Fibroblast of skin of scalp (primary cell): ENCODE measurements around the gene EXOC4.
A peak's percentile ranks its signal among the peaks of the same experiment; 100 is the strongest.

ENCODE experiments used
- DNase-seq: peaks from one replicate; pipeline ENCODE4 v3.0.0-alpha.2; 2013

Gene EXOC4

DNA sequence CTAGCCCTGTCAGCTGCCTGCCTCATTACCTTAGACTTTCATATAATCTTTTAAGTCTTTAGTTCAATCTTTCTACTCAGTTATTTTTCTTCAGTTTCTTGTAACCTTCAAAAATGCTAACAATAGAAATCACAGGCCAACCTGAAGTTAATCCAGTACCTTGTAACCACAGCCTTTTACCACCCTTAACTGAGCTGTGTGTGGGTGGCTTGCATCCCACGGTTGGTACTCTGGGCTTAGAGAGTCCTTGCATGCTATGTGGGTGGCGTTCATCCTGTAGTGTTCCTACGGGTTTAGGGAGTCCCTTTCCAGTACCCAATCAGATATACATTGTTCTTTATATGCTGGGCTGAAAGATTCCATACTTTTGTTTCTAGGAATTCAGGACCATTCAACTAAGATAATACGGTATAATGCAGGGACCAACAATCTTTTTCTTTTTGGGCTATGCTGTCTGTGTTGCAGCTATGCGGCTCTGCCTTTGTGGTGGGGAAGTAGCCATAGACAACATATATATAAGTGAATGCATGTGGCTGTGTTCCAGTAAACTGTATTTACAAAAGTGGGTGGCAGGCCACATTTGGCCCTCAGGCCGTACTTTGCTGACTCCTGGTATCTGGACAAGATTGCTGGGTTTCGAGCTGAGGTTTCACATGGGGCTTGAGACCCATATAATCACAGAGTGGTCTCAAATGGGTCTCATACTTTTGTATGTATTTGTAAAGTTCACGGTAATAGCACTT lies 593.5 kb downstream of the EXOC4 start:
- DNase-seq = no peak

GRCh38 chr7:133850497-133851280 lies 597.8 kb downstream of the EXOC4 start:
- DNase-seq = no peak

DNA sequence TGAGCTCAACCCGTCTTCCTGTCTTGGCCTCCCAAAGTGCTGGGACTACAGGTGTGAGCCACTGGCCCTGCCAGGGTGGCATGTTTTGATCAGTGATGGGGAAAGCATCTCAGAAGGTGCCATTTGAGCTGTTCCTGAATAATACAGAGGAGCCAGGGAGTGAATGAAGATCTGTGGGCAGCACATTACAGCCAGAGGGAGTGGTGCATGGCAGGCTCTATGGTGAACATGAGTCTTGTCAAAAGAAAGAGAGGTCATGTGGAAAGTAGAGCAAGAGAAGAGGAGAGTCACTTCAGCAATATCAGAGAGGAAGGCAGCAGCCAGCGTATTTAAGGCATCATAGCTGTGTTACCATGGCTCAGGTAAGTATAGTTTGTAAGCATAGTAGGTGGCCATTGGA lies 598.5 kb downstream of the EXOC4 start:
- DNase-seq = no peak

DNA sequence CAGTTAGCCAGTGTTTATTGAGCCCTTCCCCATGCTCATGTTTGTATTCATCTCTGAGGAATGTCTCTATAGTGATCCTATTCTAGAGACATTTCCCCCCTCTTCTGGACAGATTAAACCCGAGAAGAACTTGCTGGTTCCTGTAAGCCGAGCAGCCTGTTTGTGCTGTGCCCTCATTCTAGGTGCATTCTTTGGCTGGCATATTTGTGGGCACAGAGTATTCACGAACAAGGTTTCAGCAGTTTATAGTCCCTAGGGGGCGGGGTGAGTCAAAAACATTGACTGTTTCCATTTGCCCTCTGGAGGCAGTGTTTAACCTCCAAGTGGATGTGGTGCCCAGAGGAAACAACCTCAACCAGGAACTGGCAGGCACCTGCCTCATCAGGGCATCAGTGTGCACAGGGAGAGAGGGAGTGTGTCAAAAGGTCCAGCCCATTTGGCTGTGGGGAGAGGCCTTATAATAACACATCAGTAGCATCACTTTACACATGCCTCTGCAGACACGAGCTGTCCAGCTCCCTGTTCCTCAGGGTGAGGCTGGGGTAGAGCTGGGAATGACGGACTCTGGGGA lies 600.9 kb downstream of the EXOC4 start:
- peak; percentile 95 for DNase-seq

DNA sequence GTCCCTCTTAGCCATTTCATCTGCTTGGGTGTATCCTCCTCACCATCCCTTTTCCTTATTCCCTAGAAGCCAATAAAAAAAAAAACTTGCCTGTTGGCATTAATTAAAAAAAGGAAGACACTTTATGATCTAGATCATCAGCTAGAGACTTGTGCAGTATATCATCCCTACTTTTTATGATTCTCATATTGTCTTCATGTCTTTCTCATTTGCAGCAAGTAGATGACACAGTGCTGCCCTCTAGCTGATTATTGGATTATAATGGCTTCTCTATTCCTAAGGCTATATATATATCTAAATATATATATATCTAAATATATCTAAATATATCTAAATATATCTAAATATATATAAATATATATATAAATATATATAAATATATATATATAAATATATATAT lies 601.9 kb downstream of the EXOC4 start:
- DNase-seq = peak; percentile 79

DNA sequence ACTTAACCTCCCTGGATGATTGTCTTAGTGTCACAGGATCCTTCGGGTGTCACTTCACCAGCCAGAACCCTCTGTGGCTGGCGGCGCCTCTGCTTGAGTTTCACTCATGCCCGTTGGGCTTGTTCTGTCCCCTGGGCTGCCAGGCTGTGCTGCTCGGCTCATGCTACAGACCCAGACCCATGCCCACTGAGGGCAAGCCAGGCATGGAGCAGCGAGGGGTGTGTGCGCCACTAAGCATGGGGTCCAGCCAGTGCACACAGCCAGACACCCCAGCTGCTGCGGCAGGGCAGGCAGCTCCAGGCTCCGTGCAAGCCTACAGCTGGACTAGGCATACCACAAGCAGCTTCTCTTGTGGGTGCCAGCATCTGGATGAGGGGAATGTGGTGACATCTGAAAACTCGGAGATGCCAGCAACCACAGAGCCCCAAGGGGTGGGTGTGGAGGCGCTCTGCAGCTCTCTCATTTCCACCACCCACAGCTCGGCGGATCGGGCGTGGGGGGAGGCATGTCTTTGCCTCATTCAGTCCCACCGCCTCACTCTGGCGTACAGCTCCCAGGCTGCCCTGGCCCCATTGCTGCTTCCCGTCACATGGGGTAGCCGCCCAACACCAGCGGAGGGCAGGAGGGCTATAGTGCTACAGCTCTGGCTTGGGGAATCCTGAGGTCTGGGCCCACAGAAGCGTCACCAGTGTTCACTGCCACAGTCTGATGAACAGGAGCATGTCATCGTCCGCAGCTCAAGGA lies 604.7 kb downstream of the EXOC4 start:
- DNase-seq = peak; percentile 34

- no peak for DNase-seq
These were observed 605.4 kb downstream of the EXOC4 start for GRCh38 chr7:133858311-133858710.

DNA sequence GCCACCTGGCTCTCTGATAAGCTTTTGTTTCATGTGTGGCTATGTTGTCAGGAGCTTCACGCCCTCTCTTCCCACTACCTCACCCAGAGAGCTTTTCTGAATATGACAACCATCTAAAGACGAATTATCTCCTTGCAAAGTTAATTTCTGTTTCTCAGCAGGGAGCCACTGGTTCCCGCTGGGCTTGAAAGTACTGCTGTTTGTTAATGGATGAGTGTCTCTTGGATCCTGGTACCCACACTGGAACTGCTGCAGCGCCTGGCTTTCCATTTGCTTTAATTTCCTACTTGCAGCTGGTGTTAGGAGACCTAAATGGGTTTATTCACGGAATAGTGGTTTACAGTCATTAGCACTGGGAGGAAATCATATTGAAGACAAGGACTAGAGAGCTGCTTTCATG lies 606.4 kb downstream of the EXOC4 start:
- no peak for DNase-seq

- DNase-seq = no peak
These were observed 607.1 kb downstream of the EXOC4 start for GRCh38 chr7:133859871-133860450.

DNA sequence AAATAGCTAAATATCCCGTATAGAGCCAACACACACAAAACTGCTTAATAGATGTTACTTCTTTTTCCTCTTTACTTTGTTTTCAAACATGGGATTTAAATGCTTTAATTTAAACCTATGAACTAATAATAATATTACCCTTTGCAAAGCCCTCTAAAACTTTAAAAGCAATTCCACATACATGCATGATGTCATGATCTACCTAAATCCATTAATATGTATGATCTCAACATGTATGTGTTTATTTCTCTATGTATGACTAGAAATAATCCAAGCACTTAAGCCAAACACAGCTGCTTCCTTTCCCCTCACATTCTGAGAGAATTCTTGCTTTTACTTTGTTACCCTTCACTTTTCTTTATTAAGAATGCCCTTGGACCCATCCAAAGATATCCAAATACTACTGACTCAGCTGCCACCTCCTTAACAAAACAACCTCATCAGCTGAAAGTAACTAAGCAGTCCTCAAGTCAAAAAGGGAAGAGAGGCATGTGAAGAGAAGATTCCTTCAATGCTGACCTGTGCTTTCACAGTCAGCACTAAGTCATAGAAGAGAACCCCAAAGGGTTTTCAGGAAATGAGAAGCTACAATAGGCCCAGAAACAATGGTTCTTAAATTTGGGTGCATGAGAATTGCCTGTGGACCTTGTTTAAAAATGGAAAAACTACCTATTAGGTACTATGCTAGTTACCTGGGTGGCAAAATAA lies 607.9 kb downstream of the EXOC4 start:
- no peak for DNase-seq

GRCh38 chr7:133861876-133862275 lies 609.0 kb downstream of the EXOC4 start:
- DNase-seq = no peak

- DNase-seq = no peak
These were observed 610.6 kb downstream of the EXOC4 start for GRCh38 chr7:133863362-133864061.

DNA sequence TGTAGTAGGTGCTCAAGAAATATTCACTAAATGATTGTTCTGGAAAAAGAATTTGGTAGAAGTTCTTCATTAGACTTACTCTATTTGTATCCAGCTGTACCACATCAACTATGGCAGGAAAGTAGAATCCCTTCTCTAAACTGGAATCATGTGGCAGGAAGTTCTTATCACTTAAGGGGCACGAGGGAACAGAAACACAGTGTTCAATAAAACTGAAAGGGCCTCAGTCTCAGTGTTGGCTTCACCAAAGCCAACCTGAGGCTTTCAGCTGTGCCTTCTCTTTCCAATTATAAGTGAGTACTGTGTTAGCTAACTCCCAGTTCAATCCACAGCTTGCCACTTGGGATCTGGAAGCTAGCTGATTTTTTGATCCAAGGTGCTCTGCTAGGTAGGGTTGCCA lies 616.7 kb downstream of the EXOC4 start:
- DNase-seq = no peak

DNA sequence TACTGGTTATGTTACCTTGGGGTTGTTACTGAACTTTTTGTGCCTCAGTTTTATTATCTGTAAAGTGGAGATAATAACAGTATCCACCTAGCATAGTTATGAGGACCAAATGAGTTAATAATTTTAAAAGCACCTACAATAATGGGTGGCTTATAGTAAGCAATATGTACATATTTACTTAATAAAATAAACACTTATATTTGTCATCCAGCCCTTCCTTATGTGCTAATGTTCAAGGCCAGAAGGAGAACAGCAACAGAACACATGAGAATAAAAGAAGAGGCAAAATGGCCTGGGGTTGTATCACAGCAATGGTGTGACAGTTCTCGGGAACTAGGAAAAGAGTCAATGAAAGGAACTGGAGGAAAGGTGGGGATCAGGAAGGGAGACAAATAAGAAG lies 618.9 kb downstream of the EXOC4 start:
- no peak for DNase-seq

- DNase-seq = no peak
These were observed 620.3 kb downstream of the EXOC4 start for GRCh38 chr7:133873187-133873586.

- no peak for DNase-seq
These were observed 620.8 kb downstream of the EXOC4 start for GRCh38 chr7:133873631-133874030.

- no peak for DNase-seq
These were observed 630.7 kb downstream of the EXOC4 start for GRCh38 chr7:133883591-133883990.

DNA sequence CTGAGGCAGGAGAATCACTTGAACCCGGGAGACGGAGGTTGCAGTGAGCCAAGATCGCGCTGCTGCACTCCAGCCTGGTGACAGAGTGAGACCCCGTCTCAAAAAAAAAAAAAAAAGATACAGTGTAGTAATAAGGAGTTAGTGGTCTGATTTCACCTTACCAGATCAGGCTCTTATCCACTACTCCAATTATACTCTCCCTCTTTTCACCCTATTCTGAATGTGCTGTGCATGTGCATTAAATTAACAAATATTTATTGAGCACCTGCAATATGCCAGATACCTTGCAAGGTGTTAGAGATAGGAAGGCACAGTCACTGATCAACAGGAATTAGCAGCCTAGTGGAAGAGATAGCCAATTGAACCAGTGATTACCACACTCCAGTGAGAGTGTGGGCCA lies 632.3 kb downstream of the EXOC4 start:
- DNase-seq = no peak

DNA sequence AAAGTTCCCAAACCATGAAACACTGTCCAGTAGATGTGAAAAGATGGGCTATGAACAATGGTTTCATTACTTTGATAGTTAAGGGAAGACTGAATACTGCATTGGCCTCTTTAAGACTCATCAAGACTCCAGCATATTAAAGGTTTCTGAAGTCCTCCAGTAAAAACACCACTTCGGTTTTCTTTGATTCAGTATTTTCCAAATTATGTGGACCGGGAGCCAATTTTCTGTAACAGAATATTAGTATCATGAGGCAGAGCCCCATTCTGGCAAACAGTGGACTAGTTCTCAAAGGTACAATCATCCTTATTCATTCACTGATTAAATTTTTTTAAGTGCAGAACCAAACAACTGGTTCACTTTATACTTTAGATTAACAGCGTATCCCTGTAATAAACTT lies 633.2 kb downstream of the EXOC4 start:
- no peak for DNase-seq

DNA sequence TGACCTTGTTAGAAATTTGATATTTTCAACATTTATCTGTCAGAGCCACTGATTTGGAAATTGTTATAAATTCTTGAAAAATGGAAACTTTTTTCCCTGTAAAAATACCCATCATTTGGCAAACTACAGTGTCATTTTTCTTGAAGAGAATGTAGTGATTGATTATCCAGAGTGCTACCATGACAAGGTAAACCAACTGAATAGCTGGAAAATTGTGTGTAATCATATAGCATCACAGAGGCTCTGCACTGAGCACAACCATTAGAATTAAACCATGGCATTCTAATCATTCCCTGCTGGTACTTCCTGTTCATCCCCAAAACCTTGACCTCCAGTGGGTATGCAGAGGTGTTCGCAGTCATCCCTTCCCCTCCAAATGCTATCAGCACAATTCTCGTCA lies 633.9 kb downstream of the EXOC4 start:
- DNase-seq = no peak

- DNase-seq = no peak
These were observed 634.6 kb downstream of the EXOC4 start for GRCh38 chr7:133887459-133887858.
